T-helper 2 cell (primary cell): ENCODE measurements around the gene CALR3.
"Not testable (repeated sequence)": the region's sequence is repeated elsewhere in the genome, so short reads cannot be mapped to it uniquely, and the experiment has no call there.

Experiments
- DNase-seq, 5 experiments: peaks; one replicate each; pipeline versions ENCODE4 v3.0.0 to v3.0.0-alpha.2; 2012 to 2022

CALR3 gene

GRCh38 chr19:16496613-16496983, 631 bp upstream of the CALR3 start:
- no peak for DNase-seq

- not testable (repeated sequence) for DNase-seq
Observed at GRCh38 chr19:16486476-16486875, 9.5 kb downstream of the CALR3 start.

GRCh38 chr19:16482745-16483144, 13.2 kb downstream of the CALR3 start:
- no peak for DNase-seq

- DNase-seq: no peak
Observed at GRCh38 chr19:16477311-16477710, 18.7 kb downstream of the CALR3 start.

GRCh38 chr19:16476401-16476800, 19.6 kb downstream of the CALR3 start:
- DNase-seq: no peak

GRCh38 chr19:16473875-16474392, 22.0 kb downstream of the CALR3 start:
- no peak for DNase-seq

- no peak for DNase-seq
Observed at GRCh38 chr19:16472992-16473391, 23.0 kb downstream of the CALR3 start.

- not testable (repeated sequence) for DNase-seq
Observed at GRCh38 chr19:16472559-16472899, 23.4 kb downstream of the CALR3 start.

GRCh38 chr19:16470911-16471811, 24.8 kb downstream of the CALR3 start:
- DNase-seq: peak in 2 of 5 experiments; percentile 3 to 50

- DNase-seq: no peak
Observed at GRCh38 chr19:16470541-16470910, 25.4 kb downstream of the CALR3 start.

GRCh38 chr19:16467581-16467980, 28.4 kb downstream of the CALR3 start:
- no peak for DNase-seq

GRCh38 chr19:16466802-16467427, 29.1 kb downstream of the CALR3 start:
- DNase-seq: not testable (repeated sequence)

GRCh38 chr19:16465239-16465638, 30.7 kb downstream of the CALR3 start:
- DNase-seq: no peak

- no peak for DNase-seq
Observed at GRCh38 chr19:16463991-16464575, 31.9 kb downstream of the CALR3 start.

GRCh38 chr19:16463341-16463990, 32.5 kb downstream of the CALR3 start:
- no peak for DNase-seq

GRCh38 chr19:16462757-16463250, 33.2 kb downstream of the CALR3 start:
- peak in 1 of 5 experiments; percentile 48 for DNase-seq

- DNase-seq: no peak
Observed at GRCh38 chr19:16461630-16462051, 34.3 kb downstream of the CALR3 start.

GRCh38 chr19:16460454-16460853, 35.5 kb downstream of the CALR3 start:
- no peak for DNase-seq

GRCh38 chr19:16459680-16460079, 36.3 kb downstream of the CALR3 start:
- no peak for DNase-seq

GRCh38 chr19:16458391-16459341, 37.3 kb downstream of the CALR3 start:
- no peak for DNase-seq

- DNase-seq: no peak
Observed at GRCh38 chr19:16457954-16458331, 38.0 kb downstream of the CALR3 start.
